Mesodermal cell (in vitro differentiated cells): Measurements from ENCODE around the gene CDNF.

Experiments
- H3K27ac ChIP-seq: 2 replicates; pipeline ENCODE4 v1.7.0; 2013; ENCODE audit warnings: mild to moderate bottlenecking, low read depth, low read length, moderate library complexity; ENCODE audit not compliant: severe bottlenecking
- H3K36me3 ChIP-seq: 2 replicates; pipeline ENCODE4 v1.7.1; 2013; ENCODE audit warnings: mild to moderate bottlenecking, low read length, moderate library complexity; ENCODE audit not compliant: control insufficient read depth, insufficient read depth
- H3K4me1 ChIP-seq: one replicate; pipeline ENCODE4 v1.7.1; 2013; ENCODE audit warnings: mild to moderate bottlenecking, low read length; ENCODE audit not compliant: insufficient read depth, control insufficient read depth, poor library complexity, severe bottlenecking
- H3K4me3 ChIP-seq: 2 replicates; pipeline ENCODE4 v1.7.0; 2013; ENCODE audit warnings: low read length, control low read depth, mild to moderate bottlenecking; ENCODE audit not compliant: insufficient read depth, poor library complexity, severe bottlenecking; ENCODE audit errors: extremely low read depth
- H3K9me3 ChIP-seq: 2 replicates; pipeline ENCODE4 v1.7.1; 2013; ENCODE audit warnings: mild to moderate bottlenecking, low read length, moderate library complexity; ENCODE audit not compliant: control insufficient read depth
- WGBS, 2 experiments: methylation state at CpG; one replicate each; pipeline ENCODE4 v1.1.5; 2013; ENCODE audit warnings: missing lambda C conversion rate in 2 of 2; ENCODE audit not compliant: insufficient coverage in 2 of 2; 5-methylcytosine and 5-hydroxymethylcytosine counted together

CDNF gene

DNA sequence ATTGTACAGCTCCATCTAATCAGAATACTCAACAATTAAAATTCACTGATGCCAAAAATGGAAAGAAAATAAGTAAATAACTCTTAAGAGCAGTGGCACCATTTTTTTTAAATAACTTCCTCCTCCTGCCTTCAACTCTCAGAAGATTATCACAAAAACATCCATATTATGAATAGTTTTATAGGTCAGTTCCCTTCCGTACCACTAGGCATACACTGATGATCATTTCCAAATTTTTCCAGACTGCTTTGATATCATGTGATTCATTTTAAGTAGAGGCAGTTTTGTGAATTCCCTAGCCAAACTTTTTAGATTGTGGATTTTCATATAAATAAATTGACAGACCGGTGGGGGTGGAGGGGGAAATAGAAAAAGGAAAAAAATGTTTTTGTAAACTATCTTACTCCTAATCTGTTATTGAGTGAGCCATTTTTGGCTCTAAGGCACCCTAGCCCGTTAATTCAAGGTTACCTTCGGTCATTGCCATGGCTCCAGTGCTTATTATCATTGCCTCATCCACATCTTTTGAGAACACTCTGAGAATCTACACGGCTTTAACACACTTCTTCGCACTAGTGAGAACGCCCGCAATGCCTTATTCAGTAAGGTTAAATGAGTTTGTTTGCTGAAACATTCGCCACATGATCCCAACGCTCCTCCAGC is 64.2 kb downstream of the CDNF start:
- Histone ChIP-seq H3K36me3 (no peaks in the 10 kb centered on the region), H3K4me1 (peaks cover 3% of the 10 kb centered on the region)
- 98 to 100% methylated on average over 3 to 6 of the region's 10 CpGs for WGBS, 2 experiments

GRCh38 chr10:14772399-14772798 is 65.4 kb downstream of the CDNF start:
- Histone ChIP-seq H3K4me3 (no peak overlapping the region), H3K4me1 (no peaks in the 10 kb centered on the region), H3K36me3 (no peaks in the 10 kb centered on the region), H3K27ac (no peak overlapping the region), H3K9me3 (no peaks in the 10 kb centered on the region)
- 91 to 94% methylated on average over 7 of the region's 7 CpGs for WGBS, 2 experiments

More for the DNA sequence above, 64.2 kb downstream of the CDNF start:
- Histone ChIP-seq H3K27ac (no peak overlapping the region), H3K4me3 (no peak overlapping the region), H3K9me3 (no peaks in the 10 kb centered on the region)

- Histone ChIP-seq H3K36me3 (no peaks in the 10 kb centered on the region), H3K4me1 (no peaks in the 10 kb centered on the region), H3K27ac (no peak overlapping the region), H3K9me3 (no peaks in the 10 kb centered on the region), H3K4me3 (no peak overlapping the region)
- WGBS, 2 experiments, result no CpG with 5 or more reads among the region's 2 CpGs
These were observed 66.9 kb downstream of the CDNF start for GRCh38 chr10:14770927-14771326.
